NT2/D1 (cell line): Measurements from ENCODE around the gene DUSP15.

ENCODE experiments used
- SUZ12 ChIP-seq: IDR thresholded peaks from 2 replicates; pipeline ENCODE4 v1.6.1; 2011; ENCODE audit not compliant: insufficient read length, insufficient read depth; ENCODE audit errors: extremely low read depth
- ZNF274 ChIP-seq: IDR thresholded peaks from 2 replicates; pipeline ENCODE4 v1.6.1; 2011; ENCODE audit warnings: mild to moderate bottlenecking, low read depth, low read length

DNA sequence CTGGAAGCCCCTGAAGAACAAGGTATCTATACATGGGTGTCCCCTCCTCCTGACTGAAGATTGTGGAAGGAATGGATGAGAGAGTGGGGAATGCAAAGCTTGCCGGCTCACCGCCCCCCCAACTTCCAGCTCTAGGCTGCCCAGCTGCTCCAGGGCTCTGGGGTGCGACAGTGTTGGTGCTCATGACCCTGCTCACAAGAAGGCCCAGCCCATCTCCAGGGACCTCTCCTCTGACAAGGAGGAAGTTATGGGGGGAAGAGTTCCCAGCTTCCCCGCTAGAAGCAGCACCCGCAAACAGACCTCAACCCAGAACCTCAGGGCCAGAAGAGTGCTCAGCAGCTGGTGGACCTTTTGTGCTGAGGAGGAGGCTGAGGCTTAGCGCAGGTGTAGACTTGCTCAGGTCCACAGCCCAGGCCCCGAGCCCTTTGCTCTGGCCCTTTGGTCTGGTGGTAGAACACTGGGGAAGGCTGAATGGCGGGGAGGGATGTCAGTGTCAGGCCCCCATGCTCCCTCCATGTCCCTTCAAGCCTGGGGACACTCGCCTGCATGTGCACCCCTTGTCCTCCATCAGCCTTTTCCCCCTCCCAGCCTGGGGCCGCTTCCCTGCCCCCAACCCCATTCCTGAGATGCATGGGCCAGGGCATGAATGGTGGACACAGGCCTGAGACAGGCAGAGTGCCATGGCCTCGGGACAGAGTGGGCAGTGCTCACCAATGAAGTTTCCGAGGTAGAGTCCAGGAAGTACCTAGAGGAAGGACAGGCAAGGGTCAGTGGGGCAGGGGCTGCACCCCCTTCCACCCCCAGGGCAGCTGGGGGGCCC, 1.3 kb downstream of the DUSP15 start:
- TF ChIP-seq ZNF274 (no peak), SUZ12 (no peak)
